Activated CD8-positive, alpha-beta T cell treated with anti-CD3 and anti-CD28 coated beads for 36 hours (primary cell): Measurements from ENCODE around the gene CDKAL1. TPM values are rescaled to one million over a fixed set of nuclear protein-coding genes. Genes with fewer than 3 reads are reported as not detected.

Experiments
- ATAC-seq: fragments of 200-7000 bp; cut with Tn5 transposase; one replicate; pipeline ENCODE4 v1.10.0; 2021; ENCODE audit warnings: mild to moderate bottlenecking, moderate library complexity
- CTCF ChIA-PET: fragments of 350-600 bp; sonication (Branson Sonifier 250); formaldehyde crosslinking; loops from one replicate; lab custom pipeline; 2021; ENCODE audit warnings: antibody characterized with exemption; lab: Charles Lee
- POLR2A ChIA-PET: fragments of 350-600 bp; sonication (Branson Sonifier 250); formaldehyde crosslinking; loops from one replicate; lab custom pipeline; 2021; ENCODE audit warnings: antibody characterized with exemption; lab: Charles Lee
- DNase-seq: peaks from one replicate; pipeline ENCODE4 v3.0.0-alpha.2; 2020
- H3K27ac Mint-ChIP-seq: one replicate; pipeline ENCODE4 v1.8.0; 2021; ENCODE audit warnings: mild to moderate bottlenecking, mixed read lengths
- H3K27me3 Mint-ChIP-seq: one replicate; pipeline ENCODE4 v1.8.0; 2021; ENCODE audit warnings: mixed read lengths
- H3K36me3 Mint-ChIP-seq: one replicate; pipeline ENCODE4 v1.8.0; 2021; ENCODE audit warnings: low read depth, mixed read lengths
- H3K4me1 Mint-ChIP-seq: one replicate; pipeline ENCODE4 v1.8.0; 2021; ENCODE audit warnings: low read depth, mixed read lengths
- H3K4me3 Mint-ChIP-seq: one replicate; pipeline ENCODE4 v1.8.0; 2021; ENCODE audit warnings: mild to moderate bottlenecking, moderate library complexity, mixed read lengths
- H3K9me3 Mint-ChIP-seq: one replicate; pipeline ENCODE4 v1.8.0; 2021; ENCODE audit warnings: mixed read lengths
- CTCF ChIP-seq: fragments of 200-600 bp; IDR thresholded peaks from one replicate; pipeline ENCODE4 v1.8.0; 2022; ENCODE audit warnings: antibody characterized with exemption, mild to moderate bottlenecking
- intact Hi-C: fragments of 100-400 bp; cut with micrococcal nuclease; formaldehyde crosslinking; loops from one replicate; pipeline ENCODE4 v1.10.0; 2022
- total RNA-seq, 2 experiments: library from RNA; stranded (reverse); gene quantifications; one replicate each; pipeline ENCODE4 v1.2.3, GENCODE V29; 2021

CDKAL1 gene
- total RNA-seq, 2 experiments from 2014 or later = 21.6 to 23.6 TPM

GRCh38 chr6:21102624-21103023 is 568.4 kb downstream of the CDKAL1 start:
- no peaks in the 10 kb centered on the region for H3K27me3 Mint-ChIP-seq
- H3K4me1 Mint-ChIP-seq = peaks cover 26% of the 10 kb centered on the region
- ChIA-PET POLR2A (no interaction called here), CTCF (no interaction called here)
- H3K36me3 Mint-ChIP-seq = peaks cover 14% of the 10 kb centered on the region
- H3K4me3 Mint-ChIP-seq = no peak overlapping the region
- ATAC-seq (no peak), DNase-seq (no peak)
- intact Hi-C loops = no loop called here
- no peak overlapping the region for H3K27ac Mint-ChIP-seq
- no peak for TF ChIP-seq CTCF
- no peaks in the 10 kb centered on the region for H3K9me3 Mint-ChIP-seq

- intact Hi-C loops = no loop called here
- Mint-ChIP-seq H3K4me3 (no peak overlapping the region), H3K9me3 (no peaks in the 10 kb centered on the region), H3K4me1 (peaks cover 22% of the 10 kb centered on the region), H3K27me3 (no peaks in the 10 kb centered on the region), H3K27ac (no peak overlapping the region), H3K36me3 (peaks cover 12% of the 10 kb centered on the region)
- ChIA-PET CTCF (no interaction called here), POLR2A (no interaction called here)
- no peak for TF ChIP-seq CTCF
- ATAC-seq (no peak), DNase-seq (no peak)
Measured at GRCh38 chr6:21103626-21104224, 569.5 kb downstream of the CDKAL1 start.

- no peak for TF ChIP-seq CTCF
- H3K9me3 Mint-ChIP-seq = no peaks in the 10 kb centered on the region
- H3K4me3 Mint-ChIP-seq = no peak overlapping the region
- ATAC-seq (no peak), DNase-seq (no peak)
- intact Hi-C loops = no loop called here
- H3K36me3 Mint-ChIP-seq = peaks cover 11% of the 10 kb centered on the region
- H3K4me1 Mint-ChIP-seq = peaks cover 20% of the 10 kb centered on the region
- ChIA-PET CTCF (no interaction called here), POLR2A (no interaction called here)
- no peak overlapping the region for H3K27ac Mint-ChIP-seq
- no peaks in the 10 kb centered on the region for H3K27me3 Mint-ChIP-seq
Measured at GRCh38 chr6:21104288-21104687, 570.0 kb downstream of the CDKAL1 start.

GRCh38 chr6:21107796-21108195 is 573.5 kb downstream of the CDKAL1 start:
- ATAC-seq = no peak

More at GRCh38 chr6:21107796-21108195, 573.5 kb downstream of the CDKAL1 start:
- POLR2A ChIA-PET = no interaction called here
- Mint-ChIP-seq H3K9me3 (no peaks in the 10 kb centered on the region), H3K36me3 (peaks cover 6% of the 10 kb centered on the region), H3K27me3 (no peaks in the 10 kb centered on the region), H3K4me1 (no peaks in the 10 kb centered on the region), H3K27ac (no peak overlapping the region), H3K4me3 (no peak overlapping the region)
- intact Hi-C loops = no loop called here
- no peak for TF ChIP-seq CTCF
- CTCF ChIA-PET = no interaction called here
- no peak for DNase-seq
